PC-3 (cell line): ENCODE measurements around the gene PRSS36.

ENCODE experiments used
- CTCF ChIP-seq: fragments of 300-600 bp; sonication (generic); conservative IDR thresholded peaks from 2 replicates; pipeline ENCODE4 v1.5.1; 2017; ENCODE audit warnings: antibody characterized with exemption, low read depth, mild to moderate bottlenecking, low read length
- EZH2 ChIP-seq: fragments of 300-600 bp; sonication (generic); IDR thresholded peaks from one replicate; pipeline ENCODE4 v1.6.1; 2017; ENCODE audit warnings: antibody characterized with exemption, mild to moderate bottlenecking, low read length; ENCODE audit not compliant: unreplicated experiment
- EZH2phosphoT487 ChIP-seq: fragments of 300-600 bp; sonication (generic); IDR thresholded peaks from 2 replicates; pipeline ENCODE4 v1.6.1; 2018; ENCODE audit warnings: mild to moderate bottlenecking, antibody characterized with exemption, low read length, borderline replicate concordance

- TF ChIP-seq CTCF (no peak), EZH2 (no peak), EZH2phosphoT487 (no peak)
These were observed 17.4 kb downstream of the PRSS36 start for GRCh38 chr16:31132303-31132979.
